GM18505 (cell line): ENCODE data around the gene SH3BGR.
"Not testable (repeated sequence)": the region's sequence is repeated elsewhere in the genome, so short reads cannot be mapped to it uniquely, and the experiment has no call there.

Source experiments
- ATAC-seq: cut with Tn5 transposase; IDR thresholded peaks from one replicate; pipeline ENCODE4 v1.9.1; 2021; ENCODE audit not compliant: unreplicated experiment
- POLR2A ChIP-seq: IDR thresholded peaks from 4 replicates; pipeline ENCODE4 v1.6.1; 2011; ENCODE audit warnings: borderline replicate concordance; ENCODE audit not compliant: insufficient read depth, insufficient read length; ENCODE audit errors: extremely low read depth

The SH3BGR gene

GRCh38 chr21:39451332-39452206, at the start of gene SH3BGR:
SH3BGR (plus strand) TSS chr21:39451970; CDS start chr21:39452097, 127 bp downstream.
- no peak for TF ChIP-seq POLR2A
- no peak for ATAC-seq

GRCh38 chr21:39406065-39406464, 45.7 kb upstream of the SH3BGR start:
- no peak for ATAC-seq
- TF ChIP-seq POLR2A = no peak

- not testable (repeated sequence) for ATAC-seq
These were observed 32.6 kb upstream of the SH3BGR start for GRCh38 chr21:39419204-39419603.

- ATAC-seq = no peak
- TF ChIP-seq POLR2A = no peak
These were observed 29.1 kb upstream of the SH3BGR start for GRCh38 chr21:39422527-39423241.

- ATAC-seq = no peak
- TF ChIP-seq POLR2A = no peak
These were observed 22.3 kb upstream of the SH3BGR start for GRCh38 chr21:39429445-39429844.

GRCh38 chr21:39430016-39430415, 21.8 kb upstream of the SH3BGR start:
- no peak for TF ChIP-seq POLR2A
- no peak for ATAC-seq

- ATAC-seq = no peak
- TF ChIP-seq POLR2A = no peak
These were observed 21.3 kb upstream of the SH3BGR start for GRCh38 chr21:39430457-39430856.

- TF ChIP-seq POLR2A = no peak
- no peak for ATAC-seq
These were observed 20.8 kb upstream of the SH3BGR start for GRCh38 chr21:39430954-39431353.

GRCh38 chr21:39434950-39435349, 16.8 kb upstream of the SH3BGR start:
- no peak for TF ChIP-seq POLR2A
- no peak for ATAC-seq

- no peak for ATAC-seq
- no peak for TF ChIP-seq POLR2A
These were observed 12.5 kb upstream of the SH3BGR start for GRCh38 chr21:39439232-39439631.

- no peak for ATAC-seq
- TF ChIP-seq POLR2A = no peak
These were observed 10.0 kb upstream of the SH3BGR start for GRCh38 chr21:39441502-39442475.

GRCh38 chr21:39444421-39445180, 7.2 kb upstream of the SH3BGR start:
- TF ChIP-seq POLR2A = no peak
- peak; percentile 3 for ATAC-seq
